HUES6 (cell line): ENCODE results near the gene TTC34.

Source experiments
- H3K27ac ChIP-seq: 2 replicates; pipeline ENCODE4 v1.7.0; 2013; ENCODE audit warnings: low read depth, mild to moderate bottlenecking, low read length, inconsistent platforms
- H3K27me3 ChIP-seq: 2 replicates; pipeline ENCODE4 v1.6.1; 2013; ENCODE audit warnings: low read length; ENCODE audit not compliant: control insufficient read depth, insufficient read depth
- H3K36me3 ChIP-seq: 2 replicates; pipeline ENCODE4 v1.6.1; 2013; ENCODE audit warnings: low read length; ENCODE audit not compliant: control insufficient read depth, insufficient read depth
- H3K4me1 ChIP-seq: 2 replicates; pipeline ENCODE4 v1.6.1; 2013; ENCODE audit warnings: low read length; ENCODE audit not compliant: control insufficient read depth, insufficient read depth
- H3K4me3 ChIP-seq: 2 replicates; pipeline ENCODE4 v1.5.1; 2013; ENCODE audit warnings: low read depth, low read length
- H3K9ac ChIP-seq: one replicate; pipeline ENCODE4 v1.6.1; 2013; ENCODE audit warnings: mild to moderate bottlenecking, low read length
- H3K9me3 ChIP-seq: 2 replicates; pipeline ENCODE4 v1.6.1; 2013; ENCODE audit warnings: low read depth, low read length; ENCODE audit not compliant: control insufficient read depth, insufficient read depth

The TTC34 gene

GRCh38 chr1:2604844-2605508 lies 196.5 kb downstream of the TTC34 start:
- Histone ChIP-seq H3K27ac (no peak overlapping the region), H3K9me3 (no peaks in the 10 kb centered on the region), H3K36me3 (no peaks in the 10 kb centered on the region), H3K27me3 (peaks cover 6% of the 10 kb centered on the region; the same call in 1 of the 2 replicates), H3K9ac (peak overlapping the region; percentile 19), H3K4me3 (no peak overlapping the region), H3K4me1 (no peaks in the 10 kb centered on the region)

GRCh38 chr1:2604156-2604843 lies 197.2 kb downstream of the TTC34 start:
- no peaks in the 10 kb centered on the region for H3K9me3 ChIP-seq

GRCh38 chr1:2603521-2604155 lies 197.9 kb downstream of the TTC34 start:
- Histone ChIP-seq H3K4me3 (no peak overlapping the region), H3K27ac (no peak overlapping the region), H3K9ac (no peak overlapping the region), H3K4me1 (no peaks in the 10 kb centered on the region), H3K36me3 (no peaks in the 10 kb centered on the region), H3K27me3 (peaks cover 6% of the 10 kb centered on the region; the same call in 1 of the 2 replicates), H3K9me3 (no peaks in the 10 kb centered on the region)

More at GRCh38 chr1:2604156-2604843, 197.2 kb downstream of the TTC34 start:
- peaks cover 6% of the 10 kb centered on the region; the same call in 1 of the 2 replicates for H3K27me3 ChIP-seq
- H3K27ac ChIP-seq: no peak overlapping the region
- no peaks in the 10 kb centered on the region for H3K36me3 ChIP-seq
- H3K4me3 ChIP-seq: no peak overlapping the region
- H3K4me1 ChIP-seq: no peaks in the 10 kb centered on the region
- peak overlapping the region; percentile 19 for H3K9ac ChIP-seq

GRCh38 chr1:2602866-2603520 lies 198.5 kb downstream of the TTC34 start:
- Histone ChIP-seq H3K9ac (no peak overlapping the region), H3K4me1 (no peaks in the 10 kb centered on the region), H3K4me3 (no peak overlapping the region), H3K27ac (no peak overlapping the region), H3K36me3 (no peaks in the 10 kb centered on the region), H3K27me3 (peaks cover 6% of the 10 kb centered on the region; the same call in 1 of the 2 replicates), H3K9me3 (no peaks in the 10 kb centered on the region; the same call in 1 of the 2 replicates)

GRCh38 chr1:2602311-2602835 lies 199.1 kb downstream of the TTC34 start:
- H3K9ac ChIP-seq: no peak overlapping the region
- H3K27ac ChIP-seq: no peak overlapping the region
- H3K36me3 ChIP-seq: no peaks in the 10 kb centered on the region
- peaks cover 6% of the 10 kb centered on the region; the same call in 1 of the 2 replicates for H3K27me3 ChIP-seq
- H3K4me1 ChIP-seq: no peaks in the 10 kb centered on the region
- H3K9me3 ChIP-seq: no peaks in the 10 kb centered on the region; the same call in 1 of the 2 replicates
- no peak overlapping the region for H3K4me3 ChIP-seq

GRCh38 chr1:2601721-2602303 lies 199.7 kb downstream of the TTC34 start:
- Histone ChIP-seq H3K27me3 (peaks cover 6% of the 10 kb centered on the region; the same call in 1 of the 2 replicates), H3K4me3 (no peak overlapping the region), H3K36me3 (no peaks in the 10 kb centered on the region), H3K9me3 (no peaks in the 10 kb centered on the region; the same call in 1 of the 2 replicates), H3K4me1 (no peaks in the 10 kb centered on the region), H3K9ac (no peak overlapping the region), H3K27ac (no peak overlapping the region)

GRCh38 chr1:2598329-2598931 lies 203.1 kb downstream of the TTC34 start:
- Histone ChIP-seq H3K27me3 (peaks cover 6% of the 10 kb centered on the region; the same call in 1 of the 2 replicates), H3K9ac (no peak overlapping the region), H3K4me3 (no peak overlapping the region), H3K9me3 (no peaks in the 10 kb centered on the region; the same call in 1 of the 2 replicates), H3K36me3 (no peaks in the 10 kb centered on the region), H3K4me1 (no peaks in the 10 kb centered on the region), H3K27ac (no peak overlapping the region)

- Histone ChIP-seq H3K9me3 (no peaks in the 10 kb centered on the region; the same call in 1 of the 2 replicates), H3K9ac (no peak overlapping the region), H3K27me3 (peaks cover 6% of the 10 kb centered on the region; the same call in 1 of the 2 replicates), H3K36me3 (no peaks in the 10 kb centered on the region), H3K4me3 (no peak overlapping the region), H3K4me1 (no peaks in the 10 kb centered on the region), H3K27ac (no peak overlapping the region)
Measured at GRCh38 chr1:2597441-2598328, 203.8 kb downstream of the TTC34 start.

- H3K4me3 ChIP-seq: no peak overlapping the region
- H3K36me3 ChIP-seq: no peaks in the 10 kb centered on the region
- H3K9me3 ChIP-seq: peaks cover 2% of the 10 kb centered on the region; the same call in 1 of the 2 replicates
- H3K4me1 ChIP-seq: no peaks in the 10 kb centered on the region
- peaks cover 2% of the 10 kb centered on the region; the same call in 1 of the 2 replicates for H3K27me3 ChIP-seq
- no peak overlapping the region for H3K27ac ChIP-seq
- H3K9ac ChIP-seq: no peak overlapping the region
Measured at GRCh38 chr1:2596530-2597333, 204.8 kb downstream of the TTC34 start.
